K562 (cell line): ENCODE measurements around the gene RC3H2.

Experiments
- CEBPB ChIP-seq: fragments of 450-650 bp; IDR thresholded peaks from 2 replicates; pipeline ENCODE4 v1.6.1; 2016; ENCODE audit warnings: missing genetic modification characterization, missing compliant biosample characterization
- CHCHD3 ChIP-seq: fragments of 250-450 bp; sonication (Bioruptor Pico); IDR thresholded peaks from 2 replicates; pipeline ENCODE4 v2.1.2; 2022; ENCODE audit warnings: mild to moderate bottlenecking
- CTCF ChIP-seq, 3 experiments: IDR thresholded peaks in 2 of 3; conservative IDR thresholded peaks in 1 of 3; 2 replicates each; pipeline ENCODE4 v1.5.1; 2011 to 2012; ENCODE audit warnings: low read length in 3 of 3, mild to moderate bottlenecking in 3 of 3, control low read depth in 2 of 3, improper control_type of control experiment in 1 of 3, inconsistent platforms in 1 of 3, low read depth in 1 of 3, mixed read lengths in 1 of 3, moderate library complexity in 1 of 3; ENCODE audit not compliant: insufficient read depth in 2 of 3
- EZH2 ChIP-seq: IDR thresholded peaks from 2 replicates; pipeline ENCODE4 v1.6.1; 2012; ENCODE audit warnings: low read depth, mild to moderate bottlenecking, inconsistent platforms, low read length, borderline replicate concordance
- FOS ChIP-seq: IDR thresholded peaks from 3 replicates; pipeline ENCODE4 v1.6.1; 2011; ENCODE audit not compliant: insufficient read length; ENCODE audit errors: extremely low read depth
- KLF16 ChIP-seq: IDR thresholded peaks from 2 replicates; pipeline ENCODE4 v1.6.1; 2016; ENCODE audit warnings: antibody characterized with exemption
- POLR2A ChIP-seq: fragments of 450-650 bp; conservative IDR thresholded peaks from 2 replicates; pipeline ENCODE4 v1.6.1; 2016
- RAD21 ChIP-seq, 2 experiments: fragments of 250-450 bp in 1 of 2; fragments of 450-650 bp in 1 of 2; sonication (Bioruptor Pico) in 1 of 2; formaldehyde crosslinking in 1 of 2; IDR thresholded peaks in 1 of 2; conservative IDR thresholded peaks in 1 of 2; 2 replicates each; pipeline versions ENCODE4 v1.4.0 to v1.8.0; 2020 to 2022; ENCODE audit warnings: mild to moderate bottlenecking in 2 of 2, moderate library complexity in 1 of 2
- RCOR1 ChIP-seq, 2 experiments: IDR thresholded peaks; 2 replicates each; pipeline ENCODE4 v1.6.1; 2012; ENCODE audit warnings: low read depth in 2 of 2, low read length in 2 of 2, borderline replicate concordance in 1 of 2, improper control_type of control experiment in 1 of 2
- SMC3 ChIP-seq: conservative IDR thresholded peaks from 2 replicates; pipeline ENCODE4 v1.6.1; 2011; ENCODE audit warnings: low read depth, low read length, improper control_type of control experiment; ENCODE audit not compliant: insufficient read depth
- TOE1 ChIP-seq, 2 experiments: fragments of 450-650 bp in 1 of 2; sonication (generic) in 1 of 2; formaldehyde crosslinking in 1 of 2; IDR thresholded peaks; 2 replicates each; pipeline versions ENCODE4 v1.7.1 to v1.8.0; 2016 to 2022; ENCODE audit warnings: borderline replicate concordance in 2 of 2, mild to moderate bottlenecking in 2 of 2, antibody characterized with exemption in 1 of 2, inconsistent platforms in 1 of 2, low read depth in 1 of 2, missing genetic modification reagents in 1 of 2, moderate library complexity in 1 of 2
- ZBTB26 ChIP-seq: fragments of 450-650 bp; formaldehyde crosslinking; IDR thresholded peaks from 2 replicates; pipeline ENCODE4 v1.4.0; 2022; ENCODE audit warnings: missing genetic modification characterization

GRCh38 chr9:122800066-122801060 is 104.8 kb downstream of the RC3H2 start, which contains the start of gene OR1K1:
- TF ChIP-seq SMC3 (no peak), RAD21 (CRISPR knock-in tag; conservative IDR thresholded peaks at IDR 0.05 in 1 of 2, IDR thresholded peaks at IDR 0.05 in 1 of 2) (no peak), RCOR1 (IDR thresholded peaks at IDR 0.05; ENCODE audit: borderline replicate concordance in 1 of 2, low read depth in 2 of 2, low read length in 2 of 2) (no peak), EZH2 (no peak), KLF16 (no peak), ZBTB26 (CRISPR knock-in tag) (no peak), CHCHD3 (CRISPR knock-in tag) (no peak), POLR2A (no peak), TOE1 (IDR thresholded peaks at IDR 0.05; ENCODE audit: borderline replicate concordance) (no peak), TOE1 (CRISPR knock-in tag; IDR thresholded peaks at IDR 0.05; ENCODE audit: borderline replicate concordance, low read depth) (no peak), CEBPB (tag) (no peak), FOS (no peak), CTCF (IDR thresholded peaks at IDR 0.05 in 2 of 3, conservative IDR thresholded peaks at IDR 0.05 in 1 of 3; ENCODE audit: insufficient read depth in 2 of 3, low read depth in 1 of 3, low read length in 3 of 3) (no peak)
